ENCODE data around the gene UGT1A5.

DNA sequence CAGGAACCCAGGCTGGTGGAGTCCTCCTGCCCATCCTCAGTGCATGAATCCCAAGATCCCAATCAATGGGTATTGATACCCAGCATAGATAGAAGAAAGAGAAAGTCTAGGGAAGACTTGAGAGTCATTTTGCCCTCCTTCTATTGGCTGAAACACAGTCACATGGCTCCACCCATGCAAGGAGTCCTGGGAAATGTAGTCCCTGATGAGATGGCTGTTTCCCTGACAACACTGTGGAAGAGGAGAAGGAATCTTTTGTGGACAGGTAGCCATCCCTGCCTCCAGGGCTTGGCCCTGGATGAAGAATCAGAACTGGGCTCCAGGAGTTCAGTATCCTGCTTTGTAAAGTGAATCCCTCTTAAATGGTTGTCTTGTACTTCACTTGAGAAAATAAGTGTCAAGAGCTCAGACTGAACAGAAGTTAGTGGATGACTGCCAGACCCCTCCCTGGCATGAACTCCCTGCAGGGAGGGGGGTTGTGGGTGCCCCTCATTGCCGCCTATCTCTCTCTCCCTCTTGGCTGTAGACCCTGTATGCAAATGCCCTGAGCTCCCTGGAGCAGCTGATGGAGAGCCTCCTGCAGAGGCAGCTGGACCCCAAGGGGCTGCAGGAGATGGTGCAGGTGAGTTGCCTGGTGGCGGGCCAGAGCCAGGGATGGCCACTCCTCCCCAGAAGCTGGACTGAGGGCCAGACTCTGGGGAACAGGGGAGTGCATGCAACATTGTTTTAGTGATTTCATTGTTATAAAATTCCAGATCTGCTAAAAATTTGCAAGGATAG lies 101.5 kb downstream of the UGT1A5 start:
- no peak for TF ChIP-seq CTCF (conservative IDR thresholded peaks at IDR 0.05; ENCODE audit: low read length)
- TF ChIP-seq EZH2phosphoT487 (IDR thresholded peaks at IDR 0.05; ENCODE audit: borderline replicate concordance) = no peak
